ENCODE results near the gene CES2.
A peak's percentile ranks its signal among the peaks of the same experiment; 100 is the strongest.

The CES2 gene

GRCh38 chr16:66918803-66919568 lies 16.3 kb upstream of the CES2 start, which contains the start of gene CDH16:
Gene CDH16, minus strand, starts transcription at chr16:66918885. Its CDS starts 820 bp downstream, at chr16:66918065.
- no peak for DNase-seq (ENCODE audit: low spot score)

GRCh38 chr16:66919569-66920298 lies 15.6 kb upstream of the CES2 start:
- DNase-seq (ENCODE audit: low spot score) = no peak

GRCh38 chr16:66920299-66920590 lies 15.1 kb upstream of the CES2 start:
- DNase-seq (ENCODE audit: low spot score) = no peak

GRCh38 chr16:66920924-66921680 lies 14.2 kb upstream of the CES2 start:
- no peak for DNase-seq (ENCODE audit: low spot score)

GRCh38 chr16:66921729-66922450 lies 13.4 kb upstream of the CES2 start:
- no peak for DNase-seq (ENCODE audit: low spot score)

GRCh38 chr16:66923247-66923731 lies 12.0 kb upstream of the CES2 start:
- DNase-seq (ENCODE audit: low spot score) = peak; percentile 40

GRCh38 chr16:66923866-66924265 lies 11.4 kb upstream of the CES2 start:
- DNase-seq (ENCODE audit: low spot score) = no peak

- DNase-seq (ENCODE audit: low spot score) = no peak
These were observed 10.6 kb upstream of the CES2 start for GRCh38 chr16:66924527-66925321.

GRCh38 chr16:66925322-66925840 lies 9.9 kb upstream of the CES2 start, which contains the start of gene RRAD:
Gene RRAD, minus strand, starts transcription at chr16:66925535. Its CDS starts 356 bp downstream, at chr16:66925179.
- DNase-seq (ENCODE audit: low spot score) = no peak

- peak; percentile 55 for DNase-seq (ENCODE audit: low spot score)
These were observed 9.0 kb upstream of the CES2 start for GRCh38 chr16:66926171-66926947.

GRCh38 chr16:66926961-66927436 lies 8.3 kb upstream of the CES2 start:
- no peak for DNase-seq (ENCODE audit: low spot score)

- DNase-seq (ENCODE audit: low spot score) = no peak
These were observed 7.2 kb upstream of the CES2 start for GRCh38 chr16:66927918-66928649.

GRCh38 chr16:66928702-66929388 lies 6.5 kb upstream of the CES2 start:
- no peak for DNase-seq (ENCODE audit: low spot score)

GRCh38 chr16:66930189-66930588 lies 5.1 kb upstream of the CES2 start:
- DNase-seq (ENCODE audit: low spot score) = no peak

- DNase-seq (ENCODE audit: low spot score) = no peak
These were observed 3.7 kb upstream of the CES2 start for GRCh38 chr16:66931665-66932064.

- DNase-seq (ENCODE audit: low spot score) = no peak
These were observed 3.2 kb upstream of the CES2 start for GRCh38 chr16:66932076-66932475.

GRCh38 chr16:66933776-66934137 lies 1.6 kb upstream of the CES2 start:
- no peak for DNase-seq (ENCODE audit: low spot score)

- peak; percentile 89 for DNase-seq (ENCODE audit: low spot score)
These were observed 1.0 kb upstream of the CES2 start, which contains the start of gene CIAO2B for GRCh38 chr16:66934138-66934838. Gene CIAO2B, minus strand, starts transcription at chr16:66934402. Its CDS starts 38 bp downstream, at chr16:66934364.
